K562 (cell line): ENCODE measurements around the gene HSPB1. TPM values are rescaled to one million over a fixed set of nuclear protein-coding genes. Genes with fewer than 3 reads are reported as not detected.

Experiments used
- ATAC-seq: fragments of 200-7000 bp; cut with Tn5 transposase; 3 replicates; pipeline ENCODE4 v1.9.1; 2020; ENCODE audit warnings: moderate library complexity
- BruUV-seq: library from RNA; stranded (reverse); fragments of 400-500 nt; replicated peaks from 2 replicates; lab custom pipeline; 2021; lab: Mats Ljungman, UMichigan
- CTCF ChIA-PET: fragments of 300-600 bp; formaldehyde crosslinking; extraction: SDS; loops from one replicate; lab custom pipeline; 2021; ENCODE audit warnings: low intra/inter-chr PET ratio; lab: Yijun Ruan, JAX
- POLR2A ChIA-PET: fragments of 300-600, 350-650 bp; sonication (Branson Sonifier 250); formaldehyde crosslinking; extraction: SDS; loops from one replicate; lab custom pipeline; 2021; ENCODE audit warnings: antibody characterized with exemption, inconsistent platforms; lab: Yijun Ruan, JAX
- DNase-seq, 4 experiments: peaks; one replicate each; pipeline versions ENCODE4 v3.0.0 to v3.0.0-alpha.2; 2011 to 2018; ENCODE audit warnings: low spot score in 3 of 4, mixed read lengths in 3 of 4; ENCODE audit errors: extremely low read depth in 1 of 4
- FAIRE-seq: peaks from 2 replicates; lab custom pipeline; 2011; peaks lifted over from hg19 to GRCh38; lab: Jason Lieb, UNC
- H2AFZ ChIP-seq: 2 replicates; pipeline ENCODE4 v1.6.0; 2011; ENCODE audit warnings: low read depth, low read length, control low read depth, inconsistent platforms
- H3K27ac ChIP-seq: fragments of 200-600 bp; 3 replicates; pipeline ENCODE4 v1.8.0; 2011; ENCODE audit warnings: low read depth, mild to moderate bottlenecking, control low read depth, inconsistent platforms, low read length, moderate library complexity, mixed read lengths; ENCODE audit errors: extremely low read depth
- H3K27me3 ChIP-seq, 2 experiments: fragments of 300-600 bp in 1 of 2; 2 replicates in 1 of 2; 3 replicates in 1 of 2; pipeline versions ENCODE4 v1.6.0 to v1.8.0; 2011; ENCODE audit warnings: inconsistent platforms in 2 of 2, low read length in 2 of 2, mild to moderate bottlenecking in 1 of 2, mixed read lengths in 1 of 2, moderate library complexity in 1 of 2; ENCODE audit not compliant: control insufficient read depth in 2 of 2, insufficient read depth in 2 of 2
- H3K36me3 ChIP-seq: fragments of 300-600 bp; 3 replicates; pipeline ENCODE4 v1.8.0; 2011; ENCODE audit warnings: mild to moderate bottlenecking, low read length, inconsistent platforms; ENCODE audit not compliant: control insufficient read depth, insufficient read depth
- H3K4me1 ChIP-seq, 2 experiments: fragments of 200-600 bp in 1 of 2; replicated peaks in 1 of 2; 2 replicates in 1 of 2; 3 replicates in 1 of 2; pipeline versions ENCODE4 v1.5.1 to v1.8.0; 2011; ENCODE audit warnings: inconsistent platforms in 2 of 2, low read length in 2 of 2, mild to moderate bottlenecking in 1 of 2, mixed read lengths in 1 of 2, moderate library complexity in 1 of 2; ENCODE audit not compliant: control insufficient read depth in 2 of 2, insufficient read depth in 2 of 2
- H3K4me2 ChIP-seq: 2 replicates; pipeline ENCODE4 v1.6.1; 2011; ENCODE audit warnings: low read length, control low read depth, inconsistent platforms, mixed read lengths; ENCODE audit not compliant: insufficient read depth
- H3K4me3 ChIP-seq: fragments of 200-600 bp; sonication (generic), shearing (Covaris generic); 2 replicates; pipeline ENCODE4 v1.5.1; 2016; ENCODE audit warnings: control low read depth, inconsistent platforms
- H3K79me2 ChIP-seq: fragments of 200-600 bp; 3 replicates; pipeline ENCODE4 v1.8.0; 2011; ENCODE audit warnings: low read length, inconsistent platforms; ENCODE audit not compliant: control insufficient read depth, insufficient read depth
- H3K9ac ChIP-seq, 2 experiments: 2 replicates each; pipeline versions ENCODE4 v1.6.0 to v1.6.1; 2011; ENCODE audit warnings: low read depth in 2 of 2, low read length in 2 of 2, control low read depth in 1 of 2, inconsistent platforms in 1 of 2, mild to moderate bottlenecking in 1 of 2, mixed read lengths in 1 of 2; ENCODE audit not compliant: insufficient read depth in 1 of 2
- H3K9me1 ChIP-seq: one replicate; pipeline ENCODE4 v1.6.0; 2011; ENCODE audit warnings: inconsistent platforms, mild to moderate bottlenecking, low read length, moderate library complexity; ENCODE audit not compliant: control insufficient read depth, insufficient read depth
- H3K9me3 ChIP-seq: replicated peaks from 2 replicates; pipeline ENCODE4 v1.5.1; 2011; ENCODE audit warnings: low read depth, low read length, inconsistent platforms; ENCODE audit not compliant: control insufficient read depth, insufficient read depth
- H4K20me1 ChIP-seq: replicated peaks from 2 replicates; pipeline ENCODE4 v1.6.1; 2011; ENCODE audit warnings: low read length, inconsistent platforms, mixed read lengths; ENCODE audit not compliant: control insufficient read depth, insufficient read depth
- CEBPG ChIP-seq, 3 experiments: fragments of 200-800 bp in 1 of 3; sonication (Bioruptor generic) in 1 of 3; sonication (generic) in 1 of 3; formaldehyde crosslinking in 1 of 3; IDR thresholded peaks in 2 of 3; conservative IDR thresholded peaks in 1 of 3; 2 replicates each; pipeline versions ENCODE4 v1.6.1 to v1.8.0; 2016 to 2022; ENCODE audit warnings: missing compliant biosample characterization in 2 of 3, missing genetic modification characterization in 2 of 3, mild to moderate bottlenecking in 1 of 3, missing genetic modification reagents in 1 of 3
- CTCFL ChIP-seq: IDR thresholded peaks from 2 replicates; pipeline ENCODE4 v1.6.1; 2011; ENCODE audit warnings: borderline replicate concordance, low read depth, mild to moderate bottlenecking, moderate library complexity, low read length; ENCODE audit not compliant: insufficient read depth, poor library complexity, severe bottlenecking
- NFXL1 ChIP-seq: fragments of 450-650 bp; formaldehyde crosslinking; IDR thresholded peaks from 2 replicates; pipeline ENCODE4 v1.4.0; 2021; ENCODE audit warnings: mild to moderate bottlenecking
- NFYB ChIP-seq: IDR thresholded peaks from 2 replicates; pipeline ENCODE4 v1.6.1; 2011; ENCODE audit warnings: mild to moderate bottlenecking, moderate library complexity; ENCODE audit not compliant: insufficient read length; ENCODE audit errors: extremely low read depth
- PATZ1 ChIP-seq: fragments of 250-450 bp; sonication (Bioruptor Pico); IDR thresholded peaks from 2 replicates; pipeline ENCODE4 v1.5.0; 2020; ENCODE audit warnings: mild to moderate bottlenecking, borderline replicate concordance
- POLR2A ChIP-seq: fragments of 450-650 bp; conservative IDR thresholded peaks from 2 replicates; pipeline ENCODE4 v1.6.1; 2016
- RCOR1 ChIP-seq, 2 experiments: IDR thresholded peaks; 2 replicates each; pipeline ENCODE4 v1.6.1; 2012; ENCODE audit warnings: low read depth in 2 of 2, low read length in 2 of 2, borderline replicate concordance in 1 of 2, improper control_type of control experiment in 1 of 2
- SIN3A ChIP-seq, 2 experiments: fragments of 150-350 bp in 1 of 2; IDR thresholded peaks; 2 replicates each; pipeline ENCODE4 v1.6.1; 2011 to 2016; ENCODE audit warnings: borderline replicate concordance in 2 of 2, low read depth in 2 of 2, low read length in 2 of 2, mild to moderate bottlenecking in 2 of 2, moderate library complexity in 2 of 2; ENCODE audit not compliant: control insufficient read depth in 1 of 2
- STAT6 ChIP-seq: sonication (generic); formaldehyde crosslinking; IDR thresholded peaks from 2 replicates; pipeline ENCODE4 v1.8.1; 2023; ENCODE audit warnings: mild to moderate bottlenecking, missing genetic modification reagents
- ZNF133 ChIP-seq: fragments of 250-450 bp; sonication (Bioruptor Pico); IDR thresholded peaks from 2 replicates; pipeline ENCODE4 v1.4.0; 2020; ENCODE audit warnings: mild to moderate bottlenecking
- ZNF551 ChIP-seq: fragments of 250-450 bp; sonication (Bioruptor Pico); IDR thresholded peaks from 2 replicates; pipeline ENCODE4 v1.5.0; 2021; ENCODE audit warnings: mild to moderate bottlenecking, moderate library complexity
- ZNF77 ChIP-seq: fragments of 250-450 bp; sonication (Bioruptor Pico); IDR thresholded peaks from 2 replicates; pipeline ENCODE4 v1.5.0; 2020
- WGBS: fragments of 100-300 bp; shearing (Covaris generic); methylation state at CpG from one replicate; pipeline ENCODE4 v1.1.6; 2016; ENCODE audit warnings: low coverage, mixed read lengths; ENCODE audit not compliant: insufficient coverage; ENCODE audit errors: missing lambda C conversion rate; 5-methylcytosine and 5-hydroxymethylcytosine counted together
- in situ Hi-C: fragments of 300-500 bp; cut with MboI; formaldehyde crosslinking; loops from 4 replicates; pipeline ENCODE4 v1.15.0; 2018; ENCODE audit warnings: inconsistent platforms, mixed read lengths
- intact Hi-C: fragments of 100-400 bp; cut with micrococcal nuclease; formaldehyde crosslinking; loops from 2 replicates; pipeline ENCODE4 v1.14.2; 2022
- polyA plus RNA-seq, 8 experiments: library from polyadenylated mRNA; depleted of rRNA in 4 of 8; stranded (reverse) in 5 of 8; unstranded in 3 of 8; fragments of >200 nt; fragmentation: Nextera tagmentation in 2 of 8; fragmentation: Illumina TruSeq in 1 of 8; extraction: Ambion mirVana in 2 of 8; extraction: Trizol in 1 of 8; gene quantifications; 2 replicates each; pipeline versions ENCODE4 v1.2.1 to v1.2.3, GENCODE V29; 2011 to 2014; ENCODE audit warnings: inconsistent platforms in 1 of 8, missing spikeins in 1 of 8
- total RNA-seq, 7 experiments: library from RNA; depleted of rRNA in 6 of 7; stranded (reverse); fragments of >200 nt in 6 of 7; fragmentation: Illumina TruSeq in 2 of 7; extraction: Trizol in 2 of 7; gene quantifications; 2 replicates each; pipeline versions ENCODE4 v1.2.1 to v1.2.3, GENCODE V29; 2011 to 2021; ENCODE audit warnings: low replicate concordance in 1 of 7

Gene HSPB1
- total and polyA plus RNA-seq, 9 of the 15 experiments (the other 6 are each of a cell fraction or from before 2014, with no cell fraction given) = 27.1 to 522 (median 138) TPM

GRCh38 chr7:76330261-76330660 lies 27.8 kb downstream of the HSPB1 start:
- Histone ChIP-seq H3K9ac (no peak overlapping the region; a peak in 1 of 4 replicates), H3K36me3 (peaks cover 95% of the 10 kb centered on the region), H3K4me3 (no peak overlapping the region), H3K27me3 (no peaks in the 10 kb centered on the region), H3K79me2 (peaks cover 94% of the 10 kb centered on the region), H3K4me2 (no peak overlapping the region), H3K9me3 (no peaks in the 10 kb centered on the region), H3K27ac (peak overlapping the region; percentile 18; the same call in 2 of the 3 replicates), H3K9me1 (peaks cover 2% of the 10 kb centered on the region), H2AFZ (no peak overlapping the region), H3K4me1 (peaks cover 13 to 18% of the 10 kb centered on the region in 2 experiments), H4K20me1 (peaks cover 40% of the 10 kb centered on the region)
- WGBS = 81% methylated on average over 4 of the region's 4 CpGs
- BruUV-seq = no TSS peak
- intact Hi-C loops = no loop called here
- FAIRE-seq (no peak), ATAC-seq (no peak), DNase-seq (no peak)
- TF ChIP-seq NFYB (no peak), CTCFL (no peak), RCOR1 (IDR thresholded peaks at IDR 0.05; ENCODE audit: borderline replicate concordance in 1 of 2, low read depth in 2 of 2, low read length in 2 of 2) (no peak), ZNF133 (CRISPR knock-in tag) (no peak), ZNF551 (CRISPR knock-in tag) (no peak), NFXL1 (CRISPR knock-in tag) (no peak), ZNF77 (CRISPR knock-in tag) (no peak), STAT6 (CRISPR knock-in tag) (no peak), SIN3A (IDR thresholded peaks at IDR 0.05; ENCODE audit: borderline replicate concordance in 2 of 2, control insufficient read depth in 1 of 2, low read depth in 2 of 2, low read length in 2 of 2) (0 out of 4 replicates have a peak, but pooled peaks of 1 of the 2 experiments have one; percentile 7), CEBPG (CRISPR knock-in tag; IDR thresholded peaks at IDR 0.05) (no peak), CEBPG (tag; conservative IDR thresholded peaks at IDR 0.05 in 1 of 2, IDR thresholded peaks at IDR 0.05 in 1 of 2) (no peak), PATZ1 (CRISPR knock-in tag) (no peak), POLR2A (0 out of 2 replicates have a peak, but pooled peaks have one; percentile 20)
- ChIA-PET CTCF (no interaction called here), POLR2A (interaction anchor here (0.6 to 3.6 kb wide), 4 partner anchors 11 to 30 kb away, joined by 3 to 12 read pairs (median 4); no protein-coding TSS in a partner anchor)
- in situ Hi-C loops = no loop called here
